NOMO-1 treated with dmso at 0.1 percent for 144 hours (cell line): ENCODE results near the gene ACSM4.
"Not testable (repeated sequence)": the region's sequence is repeated elsewhere in the genome, so short reads cannot be mapped to it uniquely, and the experiment has no call there.

ENCODE experiments used
- DNase-seq: peaks from one replicate; lab custom pipeline; 2025; ENCODE audit not compliant: unreplicated experiment; lab: John Stamatoyannopoulos, UW

Gene ACSM4

DNA sequence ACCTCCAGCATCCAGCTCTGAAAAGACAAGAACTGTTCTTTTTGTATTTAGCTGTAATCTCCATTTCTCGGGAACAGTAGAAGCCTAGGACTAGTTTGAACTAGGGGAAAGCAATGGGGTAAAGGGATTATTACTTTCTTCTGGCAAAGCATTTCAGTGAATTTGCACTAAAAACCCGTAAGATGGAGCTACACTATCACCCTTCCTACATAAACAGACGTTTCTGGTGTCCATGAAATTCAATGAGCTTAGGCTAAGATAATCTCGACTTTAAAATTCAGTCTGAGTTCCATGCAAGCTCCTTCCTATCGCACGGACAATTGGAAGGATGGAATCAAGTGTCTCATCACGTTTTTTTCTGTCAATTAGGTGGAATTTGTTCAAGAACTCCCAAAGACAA, 24.0 kb downstream of the ACSM4 start:
- DNase-seq, result no peak

GRCh38 chr12:7337790-7338189, 33.9 kb downstream of the ACSM4 start:
- DNase-seq, result not testable (repeated sequence)

GRCh38 chr12:7339675-7340074, 35.8 kb downstream of the ACSM4 start:
- no peak for DNase-seq

GRCh38 chr12:7344833-7345606, 41.1 kb downstream of the ACSM4 start:
- peak; percentile 26 for DNase-seq

DNA sequence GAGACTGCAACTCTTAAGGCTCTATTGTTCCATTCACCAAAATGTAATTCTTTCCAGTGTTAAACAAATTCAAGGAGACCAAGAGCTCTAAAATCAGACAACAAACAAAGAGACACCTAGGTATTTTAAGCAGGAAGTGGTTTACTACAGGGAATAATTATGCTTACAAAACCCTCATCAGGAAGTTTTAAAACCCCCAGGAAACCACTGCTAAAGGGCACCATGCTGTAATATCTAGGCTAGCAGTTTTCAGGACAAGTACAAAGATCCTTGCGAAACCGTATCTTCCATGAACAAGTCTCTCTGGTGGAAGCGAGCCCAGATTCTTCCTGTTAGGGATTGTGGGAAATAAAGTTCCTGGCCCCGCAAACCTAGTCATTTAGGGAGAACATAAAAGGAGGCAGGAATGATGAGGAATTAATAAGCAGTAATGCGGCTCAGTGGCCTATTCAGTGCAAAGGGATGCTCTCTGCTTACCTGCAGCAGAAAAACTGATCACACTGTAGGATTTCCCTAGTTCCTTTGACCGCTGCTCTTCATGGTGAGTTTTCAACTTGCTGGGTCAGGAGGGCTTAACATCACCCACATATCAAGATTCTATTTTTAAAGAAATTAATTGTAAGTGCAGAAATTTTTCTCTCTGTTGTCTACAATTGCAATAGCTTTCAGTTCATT, 42.8 kb downstream of the ACSM4 start:
- DNase-seq, result no peak

GRCh38 chr12:7349418-7349817, 45.5 kb downstream of the ACSM4 start:
- DNase-seq, result no peak

DNA sequence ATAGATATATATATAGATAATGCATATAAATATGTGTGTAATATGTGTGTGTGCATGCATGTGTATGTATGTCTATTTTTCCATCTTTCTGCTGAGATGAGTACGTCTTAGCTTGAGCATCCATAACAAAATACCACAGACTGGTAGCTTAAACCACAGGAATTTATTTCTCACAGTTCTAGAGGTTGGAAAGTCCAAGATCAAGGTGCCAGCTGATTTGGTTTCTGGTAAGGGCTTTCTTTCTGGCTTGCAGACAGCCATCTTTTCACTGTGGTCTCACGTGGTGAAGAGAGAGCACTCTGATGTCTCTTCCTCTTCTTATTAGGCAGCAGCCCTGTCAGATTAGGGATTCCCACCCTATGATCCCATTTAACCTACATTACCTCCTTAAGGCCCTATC, 47.3 kb downstream of the ACSM4 start:
- no peak for DNase-seq

GRCh38 chr12:7352661-7353060, 48.8 kb downstream of the ACSM4 start:
- DNase-seq, result no peak

- no peak for DNase-seq
Observed at GRCh38 chr12:7354529-7354928, 50.7 kb downstream of the ACSM4 start.

DNA sequence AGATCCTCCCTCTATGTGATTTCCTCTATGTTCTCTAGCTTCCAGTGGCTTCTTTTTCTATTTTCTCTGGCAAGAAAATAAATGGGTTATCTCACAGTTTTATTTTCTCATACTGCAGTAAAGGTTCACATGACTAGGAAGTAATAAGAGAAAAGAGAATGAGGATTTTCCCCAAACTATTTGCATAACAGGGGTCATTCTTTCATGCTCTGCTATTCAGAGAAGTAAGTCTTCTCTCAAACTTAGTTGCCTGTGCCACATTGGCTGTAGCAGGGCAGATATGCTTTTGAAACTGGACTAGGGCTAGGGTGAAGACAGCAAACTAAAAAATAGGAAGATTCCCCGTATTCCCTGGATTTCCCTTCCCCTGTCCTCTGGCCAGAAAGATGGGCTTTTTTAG, 57.4 kb downstream of the ACSM4 start:
- no peak for DNase-seq

DNA sequence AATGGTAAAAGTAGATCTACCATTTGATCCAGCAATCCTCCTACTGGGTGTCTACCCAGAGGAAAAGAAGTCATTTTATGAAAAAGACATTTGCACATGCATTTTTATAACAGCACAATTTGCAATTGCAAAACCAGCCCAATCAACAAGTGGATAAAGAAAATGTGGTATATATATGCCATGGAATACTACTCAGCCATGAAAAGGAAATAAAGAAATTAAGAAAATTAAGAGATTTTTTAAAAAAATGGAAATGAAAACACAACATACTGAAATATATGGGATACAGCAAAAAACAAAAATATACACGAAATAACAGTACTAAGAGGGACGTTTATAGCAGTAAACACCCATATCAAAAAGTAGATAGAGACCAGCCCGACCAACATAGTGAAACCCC, 58.9 kb downstream of the ACSM4 start:
- DNase-seq, result no peak

DNA sequence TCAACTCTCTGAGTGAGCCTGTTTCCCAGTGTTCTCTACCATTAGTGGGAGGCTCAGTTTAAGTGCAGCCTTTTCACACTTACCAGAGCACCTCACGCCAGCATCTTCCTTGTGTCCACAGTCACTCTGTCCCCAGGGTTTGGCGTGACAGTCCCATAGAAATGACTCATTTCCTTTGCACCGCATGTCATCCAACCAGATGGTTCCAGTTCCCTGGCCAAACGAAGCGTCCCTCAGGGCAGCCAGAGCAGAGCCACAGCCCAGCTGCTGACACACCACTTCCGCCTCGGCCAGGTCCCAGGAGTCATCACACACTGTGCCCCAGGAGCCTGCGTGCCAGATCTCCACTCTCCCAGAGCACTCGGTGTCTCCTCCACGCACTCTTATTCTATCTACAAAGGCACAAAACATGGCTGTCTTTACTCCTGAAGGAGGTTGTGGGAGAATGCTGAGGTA, 65.4 kb downstream of the ACSM4 start:
- DNase-seq, result peak; percentile 88

DNA sequence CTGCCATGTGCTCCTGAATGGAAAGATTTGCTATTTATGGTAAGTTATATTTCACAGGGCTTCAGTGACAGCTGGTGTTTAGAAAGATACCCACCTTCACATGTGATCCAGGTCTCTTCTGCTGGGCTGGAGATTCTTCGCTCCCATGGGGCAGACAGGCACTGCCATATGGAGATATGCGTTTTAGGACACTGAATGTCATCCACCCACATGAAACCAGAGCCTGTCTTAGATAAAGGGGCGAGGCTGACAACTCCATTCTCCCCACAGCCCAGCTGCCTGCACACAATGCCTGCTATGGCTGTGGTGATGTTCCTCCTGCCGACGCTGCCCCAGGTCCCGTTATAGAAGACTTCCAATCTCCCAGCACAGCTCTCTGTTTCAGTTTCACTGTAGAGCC, 69.4 kb downstream of the ACSM4 start:
- DNase-seq, result no peak

GRCh38 chr12:7374423-7375144, 70.7 kb downstream of the ACSM4 start:
- peak; percentile 64 for DNase-seq

GRCh38 chr12:7375145-7375543, 71.3 kb downstream of the ACSM4 start:
- DNase-seq, result no peak

- no peak for DNase-seq
Observed at GRCh38 chr12:7376196-7376595, 72.3 kb downstream of the ACSM4 start.
